SHP77 (cell line): Measurements from ENCODE around the gene TRIML2.

ENCODE experiments used
- DNase-seq, 2 experiments: peaks; one replicate each; lab custom pipeline; 2025; lab: John Stamatoyannopoulos, UW

The TRIML2 gene, protein sequence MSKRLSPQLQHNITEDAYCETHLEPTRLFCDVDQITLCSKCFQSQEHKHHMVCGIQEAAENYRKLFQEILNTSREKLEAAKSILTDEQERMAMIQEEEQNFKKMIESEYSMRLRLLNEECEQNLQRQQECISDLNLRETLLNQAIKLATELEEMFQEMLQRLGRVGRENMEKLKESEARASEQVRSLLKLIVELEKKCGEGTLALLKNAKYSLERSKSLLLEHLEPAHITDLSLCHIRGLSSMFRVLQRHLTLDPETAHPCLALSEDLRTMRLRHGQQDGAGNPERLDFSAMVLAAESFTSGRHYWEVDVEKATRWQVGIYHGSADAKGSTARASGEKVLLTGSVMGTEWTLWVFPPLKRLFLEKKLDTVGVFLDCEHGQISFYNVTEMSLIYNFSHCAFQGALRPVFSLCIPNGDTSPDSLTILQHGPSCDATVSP

DNA sequence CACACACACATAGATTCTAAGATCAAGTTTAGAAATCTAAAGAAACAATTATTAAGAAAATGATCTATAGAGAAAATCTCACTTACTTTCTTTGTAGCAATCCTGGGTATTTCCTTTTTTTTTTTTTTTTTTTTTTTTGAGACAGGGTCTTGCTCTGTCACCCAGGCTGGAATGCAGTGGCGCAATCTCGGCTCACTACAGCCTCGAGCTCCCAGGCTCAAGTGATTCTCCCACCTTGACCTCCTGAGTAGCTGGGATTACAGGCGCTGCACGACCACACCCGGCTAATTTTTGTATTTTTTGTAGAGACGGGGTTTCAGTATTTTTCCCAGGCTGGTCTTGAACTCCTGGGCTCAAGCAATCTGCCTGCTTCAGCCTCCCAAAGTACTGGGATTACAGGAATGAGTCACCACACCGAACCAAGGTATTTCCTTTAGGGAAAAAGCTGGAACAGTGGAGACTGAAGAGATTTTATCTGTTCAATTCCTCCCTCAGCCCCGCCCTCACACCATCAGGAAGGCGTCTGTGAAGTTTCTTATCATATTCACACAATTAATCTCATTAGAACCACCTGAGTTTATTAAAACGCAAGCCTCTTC lies at the start of gene TRIML2:
TSS of gene TRIML2 (minus strand) at position 447 of the 599 bp plus-strand sequence. CDS start 4,235 bp downstream, outside the sequence.
- no peak for DNase-seq

DNA sequence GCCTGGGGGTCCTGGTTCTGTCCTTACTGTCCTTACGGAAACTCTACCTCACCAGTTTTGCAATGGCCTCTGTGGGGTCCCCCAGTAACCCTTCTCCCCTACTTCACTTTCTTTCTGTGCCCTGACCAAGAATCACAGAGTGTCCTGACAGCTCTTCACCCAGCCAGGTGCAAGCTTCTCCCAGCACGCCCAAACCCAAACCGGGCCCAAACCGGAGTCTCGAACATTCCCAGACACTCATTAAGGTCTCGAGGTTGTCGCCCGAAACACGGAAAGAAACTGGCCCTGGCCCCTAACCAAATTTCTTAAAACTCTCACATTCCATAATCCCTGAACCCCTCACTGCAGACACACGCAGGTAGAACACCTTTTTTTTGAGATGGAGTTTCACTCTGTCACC lies 48.9 kb upstream of the TRIML2 start:
- no peak for DNase-seq

DNA sequence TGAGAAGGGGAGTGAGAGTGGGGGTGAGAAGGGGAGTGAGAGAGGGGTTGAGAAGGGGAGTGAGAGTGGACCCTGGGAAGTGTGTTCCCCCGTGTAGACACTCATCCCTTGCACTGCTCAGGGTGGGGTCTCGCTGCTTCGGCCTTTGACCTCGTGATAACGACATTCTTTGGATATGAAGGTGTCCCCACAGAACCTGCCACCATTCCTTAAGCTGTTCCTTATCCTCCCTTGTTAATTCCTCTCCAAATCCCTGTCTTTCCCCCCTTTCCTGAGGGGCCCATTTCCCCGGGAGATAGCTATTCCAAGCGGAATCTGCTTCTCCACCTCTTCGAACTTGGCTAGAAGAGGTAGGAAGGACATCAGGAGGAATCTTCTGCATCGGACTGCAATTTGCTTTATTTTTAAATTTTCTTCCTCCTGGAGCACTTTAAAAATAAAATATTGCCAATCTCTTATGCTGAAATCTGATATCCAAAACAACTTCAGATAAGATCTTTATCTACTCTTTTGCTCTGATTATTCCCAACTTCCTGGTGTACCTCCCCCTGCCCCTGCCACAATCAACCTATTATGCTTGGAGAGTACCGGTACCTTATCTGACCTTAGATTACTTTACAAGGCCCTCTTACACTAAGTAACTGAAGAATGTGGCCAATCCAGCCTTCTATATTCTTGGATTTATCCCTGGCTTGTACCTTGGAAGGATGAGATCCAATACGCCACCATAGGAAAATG lies 45.4 kb upstream of the TRIML2 start:
- DNase-seq, result no peak

DNA sequence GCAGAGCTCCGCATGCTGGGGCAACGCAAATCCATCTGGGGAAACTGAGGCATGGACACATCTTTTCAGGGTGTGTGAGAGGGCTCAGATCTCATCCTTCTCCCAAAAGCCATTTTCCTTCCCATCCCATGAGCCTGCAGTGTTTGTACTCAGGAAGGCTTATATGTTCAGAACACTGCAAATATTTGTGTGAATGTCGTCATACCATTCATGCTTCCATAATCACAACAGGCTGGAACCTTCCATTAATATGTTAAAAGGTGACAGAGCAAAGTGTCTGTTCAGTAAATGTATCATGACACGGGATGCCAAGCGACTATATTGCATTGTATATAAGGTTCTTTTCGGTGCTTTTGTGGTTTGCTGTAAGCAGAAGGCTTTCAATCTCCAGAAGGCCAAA lies 38.4 kb upstream of the TRIML2 start:
- DNase-seq, result no peak

DNA sequence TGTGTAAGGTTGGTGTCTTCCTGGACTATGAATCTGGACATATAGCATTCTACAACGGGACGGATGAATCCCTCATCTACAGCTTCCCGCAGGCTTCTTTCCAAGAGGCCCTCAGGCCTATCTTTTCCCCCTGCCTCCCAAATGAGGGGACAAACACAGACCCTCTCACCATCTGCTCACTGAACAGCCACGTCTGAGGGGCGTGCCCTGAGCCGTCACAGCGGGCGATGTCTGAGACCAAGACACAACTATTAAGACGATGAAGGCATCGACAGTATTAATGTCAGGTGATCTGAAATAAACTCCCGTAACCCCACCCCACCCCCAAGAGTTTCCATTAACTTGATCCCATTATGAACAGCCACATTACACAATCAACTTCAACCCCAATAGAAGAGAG lies 37.8 kb upstream of the TRIML2 start:
- no peak for DNase-seq

DNA sequence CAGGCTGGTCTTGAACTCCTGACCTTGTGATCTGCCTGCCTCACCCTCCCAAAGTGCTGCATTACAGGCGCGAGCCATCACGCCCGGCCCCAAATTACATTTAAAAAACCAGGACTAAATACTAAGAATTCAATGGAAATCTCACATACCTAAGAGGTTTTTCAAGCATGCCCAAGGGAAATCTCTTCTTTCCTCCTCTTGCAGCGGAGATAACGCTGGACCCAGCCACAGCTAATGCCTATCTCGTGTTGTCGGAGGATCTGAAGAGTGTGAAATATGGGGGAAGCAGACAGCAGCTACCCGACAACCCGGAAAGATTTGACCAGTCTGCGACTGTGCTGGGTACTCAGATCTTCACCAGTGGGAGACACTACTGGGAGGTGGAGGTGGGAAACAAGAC lies 37.2 kb upstream of the TRIML2 start:
- DNase-seq, result no peak

DNA sequence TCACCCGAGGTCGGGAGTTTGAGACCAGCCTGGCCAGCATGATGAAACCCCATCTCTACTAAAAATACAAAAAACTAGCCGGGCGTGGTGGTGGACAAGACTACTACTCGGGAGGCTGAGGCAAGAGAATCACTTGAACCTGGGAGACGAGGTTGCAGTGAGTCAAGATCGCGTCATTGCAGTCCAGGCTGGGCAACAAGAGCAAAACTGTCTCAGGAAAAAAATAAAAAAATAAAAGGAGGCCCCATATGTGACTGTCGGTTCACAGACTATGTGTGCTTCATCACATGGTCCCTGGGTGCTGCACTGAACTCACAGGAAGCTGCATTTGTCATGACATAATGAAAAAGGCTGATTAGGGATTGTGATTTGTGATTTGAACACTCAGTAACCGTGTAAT lies 36.2 kb upstream of the TRIML2 start:
- DNase-seq, result no peak

DNA sequence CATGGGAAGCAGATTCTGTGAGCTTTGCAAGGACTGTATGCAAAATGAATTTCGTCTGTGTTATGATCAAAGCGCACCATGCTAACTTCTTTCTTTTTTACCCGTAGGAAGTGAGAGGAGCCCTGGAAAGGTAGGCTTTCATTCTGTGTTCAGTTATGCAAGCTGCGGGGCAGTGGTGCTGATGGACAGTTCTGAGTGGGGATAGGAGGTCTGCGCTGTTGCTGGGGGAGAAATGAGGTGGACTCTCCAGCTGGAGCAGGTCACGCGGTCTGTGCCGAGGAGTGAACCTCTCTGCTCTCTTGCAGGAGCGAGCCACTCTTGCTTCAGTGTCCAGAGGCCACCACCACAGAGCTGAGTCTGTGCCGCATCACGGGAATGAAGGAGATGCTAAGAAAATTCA lies 34.3 kb upstream of the TRIML2 start:
- DNase-seq, result no peak

DNA sequence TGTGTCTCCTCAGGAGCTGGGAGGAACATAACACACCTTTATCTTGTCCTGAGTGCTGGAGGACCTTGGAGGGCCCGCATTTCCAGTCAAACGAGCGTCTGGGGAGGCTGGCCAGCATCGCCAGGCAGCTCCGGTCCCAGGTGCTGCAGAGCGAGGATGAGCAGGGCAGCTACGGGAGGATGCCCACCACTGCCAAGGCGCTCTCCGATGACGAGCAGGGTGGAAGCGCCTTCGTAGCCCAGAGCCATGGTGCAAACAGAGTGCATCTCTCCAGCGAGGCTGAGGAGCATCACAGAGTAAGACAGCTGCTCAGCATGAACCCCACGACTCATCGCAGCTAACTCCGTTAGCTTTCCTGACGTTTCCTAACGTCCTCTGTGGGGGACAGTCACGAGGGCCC lies 30.3 kb upstream of the TRIML2 start:
- no peak for DNase-seq

DNA sequence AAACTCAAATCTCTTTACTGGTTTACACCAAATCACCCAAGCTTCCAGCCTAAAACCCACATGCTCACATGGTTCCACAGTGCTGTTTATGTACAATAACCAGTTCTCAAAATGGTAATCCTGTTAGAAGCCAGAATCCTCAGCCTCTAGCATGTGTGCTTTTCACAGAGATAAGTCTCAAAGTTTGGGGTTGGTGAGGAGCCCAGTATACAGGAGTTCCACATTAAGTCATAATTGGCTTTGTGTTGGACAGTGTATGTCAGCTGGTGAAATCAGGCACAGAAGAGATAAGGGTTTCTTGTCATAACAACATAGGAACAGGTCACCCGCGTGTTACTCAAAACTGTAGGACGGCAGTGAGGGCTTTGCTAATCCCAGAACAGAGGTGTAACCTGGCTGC lies 29.7 kb upstream of the TRIML2 start, which contains the start of gene TRIML1:
TSS of gene TRIML1 (plus strand) at position 301 of the 400 bp plus-strand sequence. CDS start 118 bp downstream, outside the sequence.
- no peak for DNase-seq

DNA sequence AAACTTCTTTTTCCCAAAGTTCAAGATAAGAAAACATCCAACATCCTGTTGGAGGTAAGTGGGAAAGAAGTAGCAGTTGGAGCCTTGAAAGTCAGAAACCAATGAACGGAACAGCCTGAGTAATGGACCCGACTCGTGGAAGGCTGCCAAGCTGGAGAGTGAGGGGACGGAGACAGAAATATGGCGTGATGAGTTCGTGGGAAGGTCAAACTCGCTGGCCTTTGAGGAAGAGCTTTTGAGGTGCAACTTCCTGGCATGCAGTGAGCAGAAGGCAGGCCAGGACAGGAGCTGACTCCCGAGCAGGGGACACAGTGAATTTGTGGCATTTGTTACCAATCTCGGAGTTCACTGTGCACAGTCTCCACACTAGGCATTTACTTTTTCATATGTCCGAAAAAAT lies 28.8 kb upstream of the TRIML2 start:
- DNase-seq, result no peak

DNA sequence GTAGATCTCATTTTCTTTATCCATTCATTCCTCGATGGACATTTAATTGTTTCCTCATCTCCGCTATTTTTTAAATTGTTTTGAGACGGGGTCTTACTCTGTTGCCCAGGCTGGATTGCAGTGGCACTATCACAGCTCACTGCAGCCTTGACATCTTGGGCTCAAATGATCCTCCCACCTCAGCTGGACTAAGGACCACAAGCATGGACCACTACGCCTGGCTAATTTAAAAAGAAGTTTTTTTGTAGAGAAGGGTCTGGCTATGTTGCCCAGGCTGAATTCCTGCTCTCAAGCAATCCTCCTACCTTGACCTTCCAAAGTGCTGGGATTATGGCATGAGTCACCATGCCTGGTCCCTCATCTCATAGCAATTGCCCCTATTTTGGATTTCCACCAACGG lies 22.8 kb upstream of the TRIML2 start:
- no peak for DNase-seq

DNA sequence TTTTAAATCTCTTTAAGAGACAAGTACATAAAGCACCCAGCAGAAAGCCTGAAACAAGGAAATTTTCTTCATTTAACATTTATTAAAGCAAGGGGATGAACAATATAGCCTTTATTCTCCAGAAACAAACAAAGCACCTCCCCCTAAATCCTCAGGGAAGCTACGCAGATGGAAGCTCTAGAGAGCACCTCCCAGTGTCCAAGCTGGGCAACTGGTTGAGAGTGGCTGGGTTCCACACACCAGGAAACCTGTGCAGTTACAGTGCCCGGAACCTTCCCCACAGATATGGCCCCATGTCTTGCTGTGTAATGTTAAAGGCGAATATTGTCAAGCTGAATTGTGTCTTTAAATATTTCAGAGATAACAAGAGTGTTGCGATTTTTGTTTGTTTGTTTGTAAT lies 21.0 kb upstream of the TRIML2 start:
- DNase-seq, result no peak

DNA sequence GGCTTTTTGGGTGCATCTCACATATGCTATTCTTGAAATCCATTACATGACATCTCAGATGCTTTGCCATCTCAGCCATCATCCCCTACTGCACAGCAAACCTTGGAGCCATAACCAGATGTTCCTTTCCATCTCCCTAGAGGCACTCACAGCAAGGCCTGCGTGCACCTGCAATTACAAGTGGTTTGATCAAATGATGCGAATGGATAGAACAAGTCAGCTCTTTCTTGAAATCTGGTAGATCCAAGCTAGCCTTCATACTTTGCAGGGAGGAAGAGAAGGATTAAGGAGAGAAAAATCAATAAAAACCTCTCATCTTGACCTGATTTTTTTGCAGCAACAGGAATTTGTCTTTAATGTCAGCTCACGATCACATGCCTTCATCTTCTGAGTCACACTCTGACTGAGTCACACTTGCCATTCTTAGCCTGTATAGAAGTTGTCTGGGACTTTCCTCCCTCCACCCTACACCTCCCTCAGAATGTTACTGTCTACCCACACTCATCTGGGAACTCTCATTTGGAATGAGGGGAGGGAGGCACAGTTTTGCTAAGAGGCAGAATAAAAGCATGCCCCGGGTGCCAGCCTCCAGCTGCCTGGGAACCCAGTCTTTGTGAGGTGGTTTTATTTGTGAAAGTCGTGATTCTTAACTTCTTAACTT lies 17.9 kb upstream of the TRIML2 start:
- no peak for DNase-seq

DNA sequence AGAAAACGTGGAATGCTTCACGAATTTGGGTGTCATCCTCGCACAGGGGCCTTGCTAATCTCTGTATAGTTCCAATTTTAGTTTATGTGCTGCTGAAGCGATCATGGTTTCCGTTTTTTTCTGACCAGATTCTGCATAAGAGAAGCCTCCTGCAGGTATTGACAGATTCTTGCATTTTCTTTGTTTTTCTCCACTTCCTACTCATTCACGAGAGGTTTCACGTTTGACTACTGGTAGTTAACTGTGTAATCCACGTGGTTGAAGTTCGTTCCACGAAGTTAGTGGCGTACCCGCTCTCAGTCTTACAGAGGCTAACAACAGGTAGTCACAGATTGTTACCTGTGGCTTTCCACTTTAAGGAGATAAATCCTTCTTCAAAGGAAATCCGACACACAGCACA lies 12.1 kb upstream of the TRIML2 start:
- DNase-seq, result no peak

DNA sequence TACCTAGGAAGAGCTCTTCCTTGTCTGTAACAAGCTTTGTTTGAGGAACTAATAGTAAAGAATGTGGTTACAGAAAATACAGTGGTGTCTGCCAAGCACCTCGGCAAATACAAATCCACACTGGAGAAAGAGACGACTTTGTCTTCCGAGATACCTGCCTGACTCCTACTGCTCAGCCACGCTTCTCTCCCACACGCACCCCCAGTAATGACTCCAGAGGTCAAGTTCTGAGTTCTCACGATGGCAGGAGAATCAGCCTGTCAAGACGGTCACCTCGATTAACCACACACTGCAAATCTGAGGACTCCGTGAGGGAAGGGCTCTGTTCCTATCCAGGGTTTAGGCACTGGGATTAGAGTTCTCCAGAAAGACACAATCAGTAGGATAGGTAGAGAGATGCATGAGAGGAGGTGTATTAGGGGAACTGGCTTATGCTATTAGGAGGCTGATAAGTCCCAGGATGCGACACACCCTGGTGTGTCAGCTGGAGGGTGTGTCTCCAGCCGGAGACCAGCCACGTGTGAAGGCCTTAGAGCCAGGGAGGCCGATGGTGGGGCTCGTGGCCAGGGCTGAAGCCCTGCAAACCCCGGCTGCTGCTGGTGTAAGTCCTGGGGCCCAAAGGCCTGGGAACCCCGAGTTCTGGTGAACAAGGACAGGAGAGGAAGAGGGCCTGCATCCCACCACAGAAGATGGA lies 8.4 kb upstream of the TRIML2 start:
- no peak for DNase-seq

DNA sequence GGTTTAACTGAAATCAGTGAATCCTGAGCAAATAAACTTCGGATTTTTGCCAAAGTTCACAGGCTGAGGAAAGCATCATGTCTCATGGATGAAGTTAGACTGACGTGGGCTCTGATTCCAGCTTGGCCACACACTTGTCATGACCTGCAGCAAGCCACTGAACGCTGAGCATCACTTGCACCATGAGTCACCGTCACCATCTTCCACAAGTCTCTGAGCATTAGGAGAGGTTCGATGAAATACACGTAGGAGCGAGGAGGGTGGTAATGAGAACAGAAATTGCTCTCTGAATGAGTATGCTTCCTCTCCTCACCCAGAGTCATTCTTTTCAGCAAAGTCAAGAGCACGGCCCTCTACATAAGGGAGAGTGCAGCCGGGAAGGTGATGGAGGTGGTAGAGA lies 3.8 kb upstream of the TRIML2 start:
- no peak for DNase-seq

DNA sequence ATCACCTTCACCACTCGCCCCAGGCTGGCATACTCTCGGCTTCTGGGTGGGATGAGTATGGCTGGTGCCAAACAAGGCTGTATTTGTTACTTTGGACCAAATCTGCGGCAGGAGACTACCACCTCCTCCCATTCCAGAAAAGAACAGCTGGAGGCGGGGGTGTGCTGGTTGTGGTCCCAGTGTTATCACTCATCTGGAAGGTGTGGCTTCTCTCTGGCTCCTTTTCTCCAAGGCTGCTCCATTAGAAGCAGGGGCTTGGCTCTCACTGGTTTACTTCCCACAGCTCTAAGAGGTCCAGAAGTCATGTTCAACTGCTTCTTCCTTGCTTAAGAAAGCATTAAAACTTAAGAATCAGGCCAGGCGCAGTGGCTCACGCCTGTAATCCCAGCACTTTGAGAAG lies 2.6 kb upstream of the TRIML2 start:
- DNase-seq, result no peak

DNA sequence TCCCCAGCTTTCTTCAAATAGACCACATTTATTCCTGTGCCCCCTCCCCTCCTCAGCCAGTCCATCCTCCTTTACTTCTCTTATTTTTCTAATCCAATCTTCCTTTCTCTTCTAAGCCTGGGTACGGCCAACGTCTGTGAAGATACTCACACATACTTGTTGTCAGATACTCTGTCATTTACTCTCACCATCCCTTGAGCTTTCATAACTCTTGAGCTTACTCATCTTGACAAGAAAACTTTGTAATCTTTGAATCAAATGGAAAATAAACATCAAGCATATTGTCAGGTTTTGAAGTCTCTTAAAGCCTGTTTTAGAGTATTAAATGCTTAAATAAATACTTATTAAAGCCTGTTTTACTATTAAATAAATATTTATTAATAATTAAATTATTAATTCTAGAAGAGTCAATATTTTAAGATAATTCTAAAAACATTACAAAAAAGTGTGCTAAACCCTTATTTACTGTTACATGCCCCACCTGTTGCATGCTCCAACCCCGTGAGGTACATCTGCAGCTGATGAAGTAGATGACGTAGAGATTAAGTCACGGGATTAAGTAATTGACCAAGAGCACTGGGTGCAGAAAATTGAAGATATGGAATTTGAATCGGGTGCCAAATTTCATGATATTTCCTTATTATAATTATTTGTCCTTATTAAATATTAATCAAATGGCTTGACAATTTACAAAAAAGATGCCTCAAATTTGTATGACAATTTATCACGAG lies 1.5 kb upstream of the TRIML2 start:
- no peak for DNase-seq

DNA sequence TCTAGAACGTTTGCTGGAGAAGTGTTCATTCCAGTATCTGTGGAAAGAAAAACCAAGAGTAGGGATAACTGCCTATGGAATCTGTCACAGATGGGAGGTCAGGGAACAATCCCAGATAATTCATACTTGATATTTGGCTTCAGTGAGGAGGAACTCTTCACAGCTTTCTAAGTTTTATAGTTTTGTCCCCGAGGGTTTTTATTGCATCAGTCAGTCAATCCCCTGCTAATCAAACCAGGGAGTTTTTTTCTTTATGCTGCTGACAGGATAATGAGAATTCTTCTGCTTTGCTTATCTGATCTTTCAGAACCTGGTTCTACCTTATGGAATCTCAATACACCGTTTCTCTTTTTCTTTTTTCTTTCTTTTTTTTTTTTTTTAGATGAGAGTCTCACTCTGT lies 633 bp upstream of the TRIML2 start:
- no peak for DNase-seq
